GM10266 (cell line): ENCODE measurements around the gene EIF4E2.

ENCODE experiments used
- DNase-seq: peaks from one replicate; pipeline ENCODE4 v3.0.0; 2012; ENCODE audit errors: extremely low spot score
- TF ChIP-seq, protein P1 (sequence below): IDR thresholded peaks from 2 replicates; pipeline ENCODE4 v1.5.1; 2012; ENCODE audit warnings: mild to moderate bottlenecking, low read depth; ENCODE audit not compliant: control insufficient read depth, insufficient read depth; ENCODE audit errors: missing control alignments

Gene EIF4E2

DNA sequence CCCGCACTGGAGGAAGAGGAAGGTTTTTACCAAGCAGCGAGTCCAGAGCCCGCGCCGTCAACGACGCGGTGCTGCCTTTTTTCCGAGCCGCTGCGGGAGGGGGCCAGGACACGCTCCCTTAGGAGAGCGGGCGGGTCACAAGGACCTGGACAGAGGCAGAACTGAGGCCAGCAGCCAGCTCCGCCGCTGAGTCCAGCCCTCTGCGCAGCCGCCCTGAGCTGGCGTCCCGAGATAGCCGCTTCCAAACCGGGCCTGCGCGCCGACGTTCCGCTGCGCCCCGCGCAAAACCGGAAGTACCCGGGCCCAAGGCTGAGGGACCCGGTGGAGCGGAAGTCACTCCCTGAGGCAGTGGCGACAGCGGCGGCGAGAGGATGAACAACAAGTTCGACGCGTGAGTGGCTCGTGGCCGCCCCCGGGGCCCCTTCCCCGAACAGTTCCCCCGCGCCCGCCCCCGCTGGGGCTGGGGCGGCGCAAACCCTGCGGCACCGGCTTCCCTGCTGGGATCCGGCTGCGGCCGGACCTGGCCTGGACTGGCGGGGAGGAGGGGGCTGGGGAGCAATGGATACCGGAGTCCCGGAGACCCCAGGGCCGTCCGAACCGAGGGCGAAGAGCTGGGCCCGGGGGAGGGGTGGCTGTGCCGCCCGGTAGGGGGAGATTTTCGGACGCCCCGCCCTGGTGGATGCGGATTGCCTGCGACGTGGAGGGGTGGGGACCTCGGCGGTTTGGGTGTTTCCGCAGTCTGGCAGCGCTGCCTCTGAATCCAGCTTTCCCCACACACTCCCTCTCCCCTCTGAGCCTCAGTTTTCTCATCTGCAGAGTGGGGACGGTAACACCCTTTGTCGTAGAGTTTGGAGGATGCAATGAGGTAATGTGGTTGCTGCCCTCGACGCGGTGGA, at the start of gene EIF4E2, which contains the start of gene TIGD1:
EIF4E2 (plus strand) TSS at position 336 of the 896 bp plus-strand sequence; CDS start at position 372, 36 bp downstream.
TIGD1 (minus strand) TSS at position 204 of the 896 bp plus-strand sequence. CDS start 675 bp downstream, outside the sequence.
- TF ChIP-seq, protein P1, sequence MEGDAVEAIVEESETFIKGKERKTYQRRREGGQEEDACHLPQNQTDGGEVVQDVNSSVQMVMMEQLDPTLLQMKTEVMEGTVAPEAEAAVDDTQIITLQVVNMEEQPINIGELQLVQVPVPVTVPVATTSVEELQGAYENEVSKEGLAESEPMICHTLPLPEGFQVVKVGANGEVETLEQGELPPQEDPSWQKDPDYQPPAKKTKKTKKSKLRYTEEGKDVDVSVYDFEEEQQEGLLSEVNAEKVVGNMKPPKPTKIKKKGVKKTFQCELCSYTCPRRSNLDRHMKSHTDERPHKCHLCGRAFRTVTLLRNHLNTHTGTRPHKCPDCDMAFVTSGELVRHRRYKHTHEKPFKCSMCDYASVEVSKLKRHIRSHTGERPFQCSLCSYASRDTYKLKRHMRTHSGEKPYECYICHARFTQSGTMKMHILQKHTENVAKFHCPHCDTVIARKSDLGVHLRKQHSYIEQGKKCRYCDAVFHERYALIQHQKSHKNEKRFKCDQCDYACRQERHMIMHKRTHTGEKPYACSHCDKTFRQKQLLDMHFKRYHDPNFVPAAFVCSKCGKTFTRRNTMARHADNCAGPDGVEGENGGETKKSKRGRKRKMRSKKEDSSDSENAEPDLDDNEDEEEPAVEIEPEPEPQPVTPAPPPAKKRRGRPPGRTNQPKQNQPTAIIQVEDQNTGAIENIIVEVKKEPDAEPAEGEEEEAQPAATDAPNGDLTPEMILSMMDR = no peak

DNA sequence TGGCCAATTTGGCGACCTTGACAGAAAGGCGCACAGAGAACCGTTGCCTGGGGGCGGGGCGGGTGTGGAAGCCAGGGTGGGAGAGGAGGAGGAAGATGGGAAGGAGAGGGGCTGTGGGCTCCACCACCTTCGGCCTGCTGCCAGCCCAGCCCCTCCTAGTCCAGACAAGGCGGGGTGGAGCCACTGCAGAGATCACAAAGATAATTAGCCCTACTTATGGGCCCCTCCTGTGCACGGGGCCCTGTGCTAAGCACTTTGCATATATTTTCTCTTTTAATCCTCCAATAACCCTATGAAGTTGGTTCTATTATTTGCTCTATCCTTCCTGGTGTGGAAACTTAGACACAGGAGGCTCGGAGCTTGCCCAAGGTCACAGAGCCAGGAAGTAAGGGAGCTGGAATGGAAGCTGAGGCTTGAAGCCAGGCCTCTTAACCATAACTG, 49.1 kb upstream of the EIF4E2 start:
- TF ChIP-seq, protein P1 = no peak
- no peak for DNase-seq

More for the DNA sequence above, at the start of gene EIF4E2, which contains the start of gene TIGD1:
- peak; percentile 98 for DNase-seq

DNA sequence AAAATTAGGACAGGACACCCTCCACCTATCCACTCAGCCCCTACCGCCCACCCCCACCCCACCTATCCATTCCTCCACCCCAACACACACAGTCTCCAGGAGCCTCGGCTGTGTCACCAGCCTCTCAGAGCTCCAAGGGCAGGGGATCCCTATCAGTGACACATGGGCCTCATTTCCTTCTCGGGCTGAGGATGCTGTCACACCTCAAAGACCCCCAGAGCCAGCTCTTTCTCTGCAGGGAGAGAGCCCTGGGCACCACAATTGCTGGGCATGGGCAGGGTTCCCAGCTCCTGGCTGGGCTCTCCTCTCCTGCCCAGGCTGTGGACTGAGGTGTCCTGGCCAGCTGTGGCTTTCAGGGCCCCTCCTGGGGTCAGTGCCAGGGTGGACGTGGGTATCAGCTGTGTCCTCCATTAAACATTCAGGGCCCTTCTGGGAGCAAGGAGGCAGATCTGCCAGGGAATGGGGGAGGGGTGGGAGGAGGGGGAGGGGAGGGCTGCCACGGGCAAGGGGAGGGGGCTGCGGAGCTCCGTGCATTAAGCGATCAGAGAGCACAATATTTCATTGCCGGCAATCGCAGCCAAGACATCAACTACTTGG, 48.6 kb upstream of the EIF4E2 start:
- TF ChIP-seq, protein P1 = no peak
- no peak for DNase-seq

GRCh38 chr2:232502511-232502910, 48.0 kb upstream of the EIF4E2 start:
- no peak for DNase-seq
- TF ChIP-seq, protein P1 = no peak

DNA sequence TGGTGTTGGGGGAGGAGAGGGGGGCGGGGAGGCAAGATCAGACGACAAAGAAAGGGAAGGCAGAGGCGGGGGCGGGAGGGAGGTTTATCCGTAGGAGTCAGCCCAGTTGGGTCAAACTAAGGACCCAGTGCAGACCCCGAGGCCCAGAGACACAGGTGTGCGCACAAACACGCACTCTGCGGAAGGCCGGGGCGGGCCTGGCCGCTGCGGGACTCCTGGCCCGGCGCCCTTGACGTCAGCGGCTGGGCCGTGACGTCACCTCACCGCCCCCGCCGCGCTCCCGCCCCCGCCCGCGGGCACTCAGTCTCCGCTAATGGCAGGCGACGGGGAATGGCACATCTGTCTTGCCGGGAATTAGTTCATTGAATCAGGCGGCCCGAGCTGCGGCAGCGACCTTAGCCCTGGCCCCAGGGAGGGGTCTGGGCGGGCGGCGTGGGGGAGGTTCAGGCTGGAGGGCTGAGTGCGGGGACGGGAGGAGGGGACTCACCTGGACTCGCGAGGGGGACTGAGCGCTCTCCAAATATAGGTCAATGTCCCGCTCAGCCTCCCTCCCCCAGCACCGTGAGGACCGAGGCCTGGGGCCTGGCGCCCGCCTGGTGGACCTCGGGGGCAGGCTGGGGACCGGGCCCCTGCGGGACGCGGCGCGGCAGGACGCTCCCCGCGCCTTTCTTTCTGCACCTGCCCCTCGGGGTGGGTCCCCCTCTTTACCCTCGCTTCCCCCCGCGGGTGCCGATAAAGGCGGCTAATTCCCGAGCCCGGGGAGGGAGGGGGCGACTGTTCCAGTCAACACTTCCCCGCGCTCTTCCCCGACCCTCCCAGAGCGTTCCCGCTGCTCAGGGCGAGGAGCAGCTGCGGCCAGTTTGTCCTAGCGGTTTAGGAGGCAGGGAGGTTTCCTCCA, 47.3 kb upstream of the EIF4E2 start:
- no peak for DNase-seq
- TF ChIP-seq, protein P1 = no peak

GRCh38 chr2:232503809-232504323, 46.6 kb upstream of the EIF4E2 start:
- TF ChIP-seq, protein P1 = no peak
- no peak for DNase-seq
